ENCODE data around the gene CLINT1. TPM values are rescaled to one million over a fixed set of nuclear protein-coding genes. Genes with fewer than 3 reads are reported as not detected.
"Not testable (repeated sequence)": the region's sequence is repeated elsewhere in the genome, so short reads cannot be mapped to it uniquely, and the experiment has no call there.

CLINT1 gene
- total RNA-seq, 6 experiments from 2014 or later: 80.7 to 90.3 (median 85.5) TPM

- DNase-seq: no peak
- Mint-ChIP-seq H3K27ac (no peak overlapping the region), H3K36me3 (ENCODE audit: low read depth) (no peaks in the 10 kb centered on the region), H3K9me3 (peaks cover 7% of the 10 kb centered on the region), H3K4me3 (no peak overlapping the region), H3K4me1 (ENCODE audit: low read depth) (no peaks in the 10 kb centered on the region), H3K27me3 (ENCODE audit: insufficient read depth) (peaks cover 3% of the 10 kb centered on the region)
- no peak for TF ChIP-seq CTCF (IDR thresholded peaks at IDR 0.05)
Measured at GRCh38 chr5:157888814-157889532, 30.0 kb upstream of the CLINT1 start.

GRCh38 chr5:157886796-157887380 is 27.9 kb upstream of the CLINT1 start:
- H3K27ac Mint-ChIP-seq: no peak overlapping the region
- no peaks in the 10 kb centered on the region for H3K4me1 Mint-ChIP-seq (ENCODE audit: low read depth)
- peaks cover 7% of the 10 kb centered on the region for H3K9me3 Mint-ChIP-seq
- DNase-seq: no peak
- H3K27me3 Mint-ChIP-seq (ENCODE audit: insufficient read depth): peaks cover 5% of the 10 kb centered on the region; the same call in 1 of the 2 replicates
- H3K4me3 Mint-ChIP-seq: no peak overlapping the region
- no peaks in the 10 kb centered on the region for H3K36me3 Mint-ChIP-seq (ENCODE audit: low read depth)
- no peak for TF ChIP-seq CTCF (IDR thresholded peaks at IDR 0.05)

GRCh38 chr5:157885051-157885450 is 26.1 kb upstream of the CLINT1 start:
- peaks cover 11% of the 10 kb centered on the region; the same call in 1 of the 2 replicates for H3K27me3 Mint-ChIP-seq (ENCODE audit: insufficient read depth)
- not testable (repeated sequence) for H3K27ac Mint-ChIP-seq; H3K4me3 Mint-ChIP-seq; H3K9me3 Mint-ChIP-seq; DNase-seq; H3K4me1 Mint-ChIP-seq (ENCODE audit: low read depth); H3K36me3 Mint-ChIP-seq (ENCODE audit: low read depth)

DNA sequence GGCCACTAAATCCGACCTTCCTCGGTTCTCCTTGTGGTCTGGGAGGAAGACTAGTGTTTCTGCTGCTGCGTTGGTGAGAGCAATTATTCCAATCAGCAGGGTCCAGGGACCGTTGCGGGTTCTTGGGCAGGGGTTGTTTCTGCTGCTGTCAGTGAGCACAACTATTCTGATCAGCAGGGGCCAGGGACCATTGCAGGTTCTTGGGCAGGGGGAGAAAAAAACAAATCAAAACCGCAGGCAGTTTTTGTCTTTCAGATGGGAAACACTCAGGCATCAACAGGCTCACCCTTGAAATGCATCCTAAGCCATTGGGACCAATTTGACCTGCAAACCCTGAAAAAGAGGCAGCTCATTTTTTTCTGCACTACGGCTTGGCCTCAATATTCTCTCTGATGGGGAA is 22.6 kb upstream of the CLINT1 start:
- peaks cover 15% of the 10 kb centered on the region; the same call in 1 of the 2 replicates for H3K27me3 Mint-ChIP-seq (ENCODE audit: insufficient read depth)
- not testable (repeated sequence) for H3K9me3 Mint-ChIP-seq; H3K27ac Mint-ChIP-seq; DNase-seq; H3K4me1 Mint-ChIP-seq (ENCODE audit: low read depth); H3K36me3 Mint-ChIP-seq (ENCODE audit: low read depth); H3K4me3 Mint-ChIP-seq

- Mint-ChIP-seq H3K27me3 (ENCODE audit: insufficient read depth) (peaks cover 12% of the 10 kb centered on the region; the same call in 1 of the 2 replicates), H3K27ac (no peak overlapping the region), H3K9me3 (peaks cover 8% of the 10 kb centered on the region), H3K4me1 (ENCODE audit: low read depth) (no peaks in the 10 kb centered on the region), H3K4me3 (no peak overlapping the region), H3K36me3 (ENCODE audit: low read depth) (no peaks in the 10 kb centered on the region)
- no peak for TF ChIP-seq CTCF (IDR thresholded peaks at IDR 0.05)
- no peak for DNase-seq
Measured at GRCh38 chr5:157877821-157878220, 18.9 kb upstream of the CLINT1 start.

- H3K27me3 Mint-ChIP-seq (ENCODE audit: insufficient read depth): peaks cover 7% of the 10 kb centered on the region
- peaks cover 13% of the 10 kb centered on the region for H3K4me1 Mint-ChIP-seq (ENCODE audit: low read depth)
- H3K4me3 Mint-ChIP-seq: no peak overlapping the region
- no peaks in the 10 kb centered on the region for H3K36me3 Mint-ChIP-seq (ENCODE audit: low read depth)
- peaks cover 5% of the 10 kb centered on the region for H3K9me3 Mint-ChIP-seq
- TF ChIP-seq CTCF (IDR thresholded peaks at IDR 0.05): no peak
- no peak overlapping the region for H3K27ac Mint-ChIP-seq
- no peak for DNase-seq
Measured at GRCh38 chr5:157874861-157875260, 15.9 kb upstream of the CLINT1 start.

Measured in HFFc6 (cell line).